NT2/D1 (cell line): ENCODE measurements around the gene DLG2.

Experiments used
- SUZ12 ChIP-seq: IDR thresholded peaks from 2 replicates; pipeline ENCODE4 v1.6.1; 2011; ENCODE audit not compliant: insufficient read length, insufficient read depth; ENCODE audit errors: extremely low read depth
- YY1 ChIP-seq: IDR thresholded peaks from 2 replicates; pipeline ENCODE4 v1.6.1; 2011; ENCODE audit not compliant: insufficient read length, insufficient read depth
- ZNF274 ChIP-seq: IDR thresholded peaks from 2 replicates; pipeline ENCODE4 v1.6.1; 2011; ENCODE audit warnings: mild to moderate bottlenecking, low read depth, low read length

GRCh38 chr11:83858694-83859093 is 1768.5 kb downstream of the DLG2 start:
- no peak for TF ChIP-seq YY1
- no peak for TF ChIP-seq ZNF274
- TF ChIP-seq SUZ12: no peak
